ENCODE results near the gene AKNA.

The AKNA gene

GRCh38 chr9:114302727-114303126, 85.1 kb downstream of the AKNA start:
- FAIRE-seq = no peak
- DNase-seq (ENCODE audit: insufficient read length, low spot score) = no peak
- TF ChIP-seq POU2F2 (IDR thresholded peaks at IDR 0.05; ENCODE audit: low read depth, low read length) (no peak), SPI1 (IDR thresholded peaks at IDR 0.05; ENCODE audit: low read depth, low read length) (no peak), TAF1 (IDR thresholded peaks at IDR 0.05; ENCODE audit: low read depth, low read length) (no peak), POLR2AphosphoS5 (IDR thresholded peaks at IDR 0.05; ENCODE audit: low read depth, low read length) (no peak), PAX5 (IDR thresholded peaks at IDR 0.05; ENCODE audit: insufficient read depth, low read length, severe bottlenecking) (no peak), POLR2A (IDR thresholded peaks at IDR 0.05; ENCODE audit: low read depth, low read length) (no peak)

DNA sequence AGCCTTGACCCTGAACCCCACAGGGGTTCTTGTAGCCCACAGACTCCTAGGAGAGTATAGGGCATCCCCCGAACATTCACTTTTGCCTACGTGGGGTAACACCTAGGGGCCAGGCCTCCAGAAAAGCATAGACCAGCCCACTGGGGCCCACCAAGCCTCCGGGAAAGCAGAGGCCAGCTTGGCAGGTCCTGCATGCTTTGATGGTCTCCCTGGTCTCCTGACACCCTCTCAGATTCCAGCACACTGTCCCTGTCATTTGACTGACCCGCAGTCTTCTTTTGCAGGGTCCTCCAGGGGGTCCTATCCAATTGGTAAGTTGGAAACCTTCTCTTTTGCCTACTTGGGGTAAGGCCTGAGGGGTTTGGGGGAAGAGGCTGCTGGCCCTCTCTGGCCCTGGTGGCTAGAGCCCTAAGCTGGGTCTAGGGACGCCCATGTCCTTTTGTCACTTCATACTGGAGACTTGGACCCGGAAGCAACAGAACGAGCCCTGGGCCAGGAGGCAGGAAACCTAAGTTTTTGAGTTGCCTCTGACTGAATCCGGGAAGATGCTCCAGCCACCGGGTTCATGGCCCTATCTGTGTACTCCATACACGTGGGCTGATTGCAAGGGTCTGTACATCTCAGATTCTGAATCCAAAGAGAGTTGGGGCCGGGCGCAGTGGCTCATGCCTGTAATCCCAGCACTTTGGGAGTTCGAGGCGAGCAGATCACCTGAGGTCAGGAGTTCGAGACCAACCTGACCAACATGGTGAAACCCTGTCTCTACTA, 85.8 kb downstream of the AKNA start:
- no peak for DNase-seq (ENCODE audit: insufficient read length, low spot score)
- TF ChIP-seq POU2F2 (IDR thresholded peaks at IDR 0.05; ENCODE audit: low read depth, low read length) (no peak), POLR2AphosphoS5 (IDR thresholded peaks at IDR 0.05; ENCODE audit: low read depth, low read length) (no peak), PAX5 (IDR thresholded peaks at IDR 0.05; ENCODE audit: insufficient read depth, low read length, severe bottlenecking) (no peak), TAF1 (IDR thresholded peaks at IDR 0.05; ENCODE audit: low read depth, low read length) (no peak), SPI1 (IDR thresholded peaks at IDR 0.05; ENCODE audit: low read depth, low read length) (no peak), POLR2A (IDR thresholded peaks at IDR 0.05; ENCODE audit: low read depth, low read length) (no peak)
- no peak for FAIRE-seq

DNA sequence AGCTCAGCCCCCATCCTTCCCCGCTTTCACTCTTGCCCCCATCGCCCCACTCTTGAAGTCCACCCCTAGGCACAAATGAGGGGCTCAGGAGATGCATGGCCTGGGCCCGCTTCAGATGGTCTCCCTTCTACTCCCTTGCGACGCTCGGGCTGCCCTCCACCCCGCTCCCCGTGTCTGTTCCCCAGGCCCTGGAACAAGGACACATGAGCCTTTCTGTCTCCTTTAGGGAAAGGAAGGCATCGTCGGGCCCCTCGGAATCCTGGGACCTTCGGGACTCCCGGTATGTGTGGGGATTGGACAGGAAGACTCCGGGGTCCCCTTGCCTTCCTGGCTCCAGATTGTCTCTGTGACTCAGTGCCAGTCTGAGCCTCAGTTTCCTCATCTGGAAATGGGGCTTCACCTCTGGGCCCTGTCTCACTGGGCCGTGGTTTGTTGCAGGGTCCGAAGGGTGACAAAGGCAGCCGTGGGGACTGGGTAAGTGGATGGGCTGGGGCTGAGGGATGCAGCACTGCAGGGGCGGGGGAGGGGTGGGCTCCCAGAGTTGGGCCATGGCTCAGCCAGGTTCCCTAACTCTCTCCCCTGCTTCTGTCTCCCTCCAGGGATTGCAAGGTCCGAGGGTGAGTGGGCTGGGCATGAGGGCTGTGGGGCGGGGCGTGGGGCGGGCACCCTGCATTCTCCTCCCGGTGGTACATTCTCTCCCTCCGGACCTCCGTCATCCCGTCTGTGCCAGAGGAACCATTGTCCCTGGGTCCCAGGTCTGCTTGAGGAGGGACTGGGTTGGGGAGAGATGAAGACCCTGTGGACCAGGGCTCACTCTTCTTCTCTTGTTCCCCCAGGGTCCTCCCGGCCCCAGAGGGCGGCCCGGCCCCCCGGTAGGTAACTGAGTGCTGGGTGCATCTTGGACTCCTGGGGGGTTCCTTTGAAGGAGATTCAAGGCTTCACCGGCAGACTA, 86.7 kb downstream of the AKNA start:
- FAIRE-seq = no peak

GRCh38 chr9:114300153-114300845, 87.5 kb downstream of the AKNA start:
- TF ChIP-seq PAX5 (IDR thresholded peaks at IDR 0.05; ENCODE audit: insufficient read depth, low read length, severe bottlenecking) (no peak), POLR2AphosphoS5 (IDR thresholded peaks at IDR 0.05; ENCODE audit: low read depth, low read length) (no peak), POU2F2 (IDR thresholded peaks at IDR 0.05; ENCODE audit: low read depth, low read length) (no peak), TAF1 (IDR thresholded peaks at IDR 0.05; ENCODE audit: low read depth, low read length) (no peak), POLR2A (IDR thresholded peaks at IDR 0.05; ENCODE audit: low read depth, low read length) (no peak)
- no peak for DNase-seq (ENCODE audit: insufficient read length, low spot score)
- FAIRE-seq = no peak

More for the DNA sequence above, 86.7 kb downstream of the AKNA start:
- no peak for DNase-seq (ENCODE audit: insufficient read length, low spot score)
- no peak for TF ChIP-seq SPI1 (IDR thresholded peaks at IDR 0.05; ENCODE audit: low read depth, low read length)
- no peak for TF ChIP-seq POU2F2 (IDR thresholded peaks at IDR 0.05; ENCODE audit: low read depth, low read length)
- no peak for TF ChIP-seq POLR2A (IDR thresholded peaks at IDR 0.05; ENCODE audit: low read depth, low read length)
- no peak for TF ChIP-seq TAF1 (IDR thresholded peaks at IDR 0.05; ENCODE audit: low read depth, low read length)
- TF ChIP-seq PAX5 (IDR thresholded peaks at IDR 0.05; ENCODE audit: insufficient read depth, low read length, severe bottlenecking) = no peak
- TF ChIP-seq POLR2AphosphoS5 (IDR thresholded peaks at IDR 0.05; ENCODE audit: low read depth, low read length) = no peak

- no peak for FAIRE-seq
- TF ChIP-seq TAF1 (IDR thresholded peaks at IDR 0.05; ENCODE audit: low read depth, low read length) (no peak), POU2F2 (IDR thresholded peaks at IDR 0.05; ENCODE audit: low read depth, low read length) (no peak), POLR2AphosphoS5 (IDR thresholded peaks at IDR 0.05; ENCODE audit: low read depth, low read length) (no peak), POLR2A (IDR thresholded peaks at IDR 0.05; ENCODE audit: low read depth, low read length) (no peak), SPI1 (IDR thresholded peaks at IDR 0.05; ENCODE audit: low read depth, low read length) (no peak), PAX5 (IDR thresholded peaks at IDR 0.05; ENCODE audit: insufficient read depth, low read length, severe bottlenecking) (no peak)
- no peak for DNase-seq (ENCODE audit: insufficient read length, low spot score)
Measured at GRCh38 chr9:114299286-114300152, 88.3 kb downstream of the AKNA start.

- no peak for DNase-seq (ENCODE audit: insufficient read length, low spot score)
- TF ChIP-seq PAX5 (IDR thresholded peaks at IDR 0.05; ENCODE audit: insufficient read depth, low read length, severe bottlenecking) (no peak), POLR2A (IDR thresholded peaks at IDR 0.05; ENCODE audit: low read depth, low read length) (no peak), POLR2AphosphoS5 (IDR thresholded peaks at IDR 0.05; ENCODE audit: low read depth, low read length) (no peak)
- no peak for FAIRE-seq
Measured at GRCh38 chr9:114296338-114296737, 91.4 kb downstream of the AKNA start.

GRCh38 chr9:114294664-114295063, 93.1 kb downstream of the AKNA start:
- TF ChIP-seq SPI1 (IDR thresholded peaks at IDR 0.05; ENCODE audit: low read depth, low read length) = no peak
- no peak for TF ChIP-seq TAF1 (IDR thresholded peaks at IDR 0.05; ENCODE audit: low read depth, low read length)
- TF ChIP-seq POU2F2 (IDR thresholded peaks at IDR 0.05; ENCODE audit: low read depth, low read length) = no peak
- TF ChIP-seq POLR2AphosphoS5 (IDR thresholded peaks at IDR 0.05; ENCODE audit: low read depth, low read length) = no peak
- no peak for TF ChIP-seq POLR2A (IDR thresholded peaks at IDR 0.05; ENCODE audit: low read depth, low read length)
- TF ChIP-seq PAX5 (IDR thresholded peaks at IDR 0.05; ENCODE audit: insufficient read depth, low read length, severe bottlenecking) = no peak
- FAIRE-seq (no peak), DNase-seq (ENCODE audit: insufficient read length, low spot score) (no peak)

DNA sequence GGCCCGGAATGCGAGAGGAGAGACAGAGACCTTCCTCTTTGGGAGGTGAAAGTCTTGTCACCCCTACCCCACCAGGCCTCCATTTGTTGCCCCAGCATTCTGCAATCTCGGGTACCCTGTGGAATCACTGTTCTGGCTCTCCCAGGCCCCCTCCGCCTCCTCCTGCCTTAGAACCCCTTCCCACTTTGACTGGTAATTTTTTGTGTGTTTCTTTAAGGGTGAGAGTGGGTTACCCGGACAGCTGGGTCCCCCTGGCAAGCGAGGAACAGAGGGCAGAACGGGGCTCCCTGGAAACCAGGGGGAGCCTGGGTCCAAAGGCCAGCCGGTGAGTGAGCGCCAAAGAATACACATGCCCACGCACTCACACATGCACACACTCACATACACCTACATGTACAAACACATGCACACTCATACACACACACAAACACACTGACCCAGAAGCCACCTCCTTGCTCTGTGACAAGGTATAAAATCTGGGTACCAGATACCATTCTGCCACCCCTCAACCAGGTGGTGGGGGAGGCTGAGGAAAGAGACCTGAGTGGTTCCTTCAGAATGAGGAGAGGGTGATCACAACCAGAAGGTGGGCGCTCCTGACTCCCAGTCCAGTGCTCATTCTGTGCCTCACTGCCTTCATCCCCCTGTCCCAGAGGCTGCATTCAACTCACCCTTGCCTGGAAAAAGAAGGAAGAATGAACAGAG, 95.7 kb downstream of the AKNA start:
- no peak for FAIRE-seq
- DNase-seq (ENCODE audit: insufficient read length, low spot score) = no peak
- TF ChIP-seq SPI1 (IDR thresholded peaks at IDR 0.05; ENCODE audit: low read depth, low read length) (no peak), POU2F2 (IDR thresholded peaks at IDR 0.05; ENCODE audit: low read depth, low read length) (no peak), POLR2A (IDR thresholded peaks at IDR 0.05; ENCODE audit: low read depth, low read length) (no peak), PAX5 (IDR thresholded peaks at IDR 0.05; ENCODE audit: insufficient read depth, low read length, severe bottlenecking) (no peak), TAF1 (IDR thresholded peaks at IDR 0.05; ENCODE audit: low read depth, low read length) (no peak), POLR2AphosphoS5 (IDR thresholded peaks at IDR 0.05; ENCODE audit: low read depth, low read length) (no peak)
